ENCODE data around the gene PLXND1. TPM values are rescaled to one million over a fixed set of nuclear protein-coding genes. Genes with fewer than 3 reads are reported as not detected.

PLXND1 gene
- total RNA-seq, 1 experiment from 2014 or later: 26.3 TPM

- Mint-ChIP-seq H3K4me3 (ENCODE audit: unreplicated experiment) (no peak overlapping the region), H3K4me1 (ENCODE audit: low read depth, unreplicated experiment) (peaks cover 11% of the 10 kb centered on the region), H3K9me3 (ENCODE audit: unreplicated experiment) (no peaks in the 10 kb centered on the region), H3K27me3 (ENCODE audit: insufficient read depth, unreplicated experiment) (no peaks in the 10 kb centered on the region), H3K36me3 (ENCODE audit: insufficient read depth, unreplicated experiment) (no peaks in the 10 kb centered on the region), H3K27ac (ENCODE audit: unreplicated experiment) (no peak overlapping the region)
- H3K27me3 ChIP-seq (replicated peaks; ENCODE audit: control insufficient read depth, insufficient read depth, low read length): no peaks in the 10 kb centered on the region
- H3K9me3 ChIP-seq: no peaks in the 10 kb centered on the region
- TF ChIP-seq CTCF (IDR thresholded peaks at IDR 0.05; ENCODE audit: insufficient read depth in 1 of 2, low read depth in 1 of 2, low read length in 1 of 2, severe bottlenecking in 1 of 2, unreplicated experiment in 1 of 2): no peak
- BruUV-seq (replicated peaks): no TSS peak
- no peak overlapping the region for H3K4me3 ChIP-seq (ENCODE audit: low read depth, low read length)
- H3K4me1 ChIP-seq: peaks cover 22% of the 10 kb centered on the region
- intact Hi-C loops (cut with micrococcal nuclease; ENCODE audit: unreplicated experiment): no loop called here
- H3K36me3 ChIP-seq (ENCODE audit: control insufficient read depth, insufficient read depth, low read length): no peaks in the 10 kb centered on the region
- ChIA-PET CTCF (interaction anchor here (0.7 to 1.5 kb wide), 2 partner anchors 45 to 54 kb away, joined by 3 to 4 read pairs; no protein-coding TSS in a partner anchor), POLR2A (no interaction called here)
- DNase-seq: peak in 1 of 2 experiments; percentile 29
Measured at GRCh38 chr3:129535075-129535474, 71.4 kb downstream of the PLXND1 start.

- Mint-ChIP-seq H3K4me3 (ENCODE audit: unreplicated experiment) (no peak overlapping the region), H3K4me1 (ENCODE audit: low read depth, unreplicated experiment) (peaks cover 11% of the 10 kb centered on the region), H3K27ac (ENCODE audit: unreplicated experiment) (peak overlapping the region; percentile 53), H3K27me3 (ENCODE audit: insufficient read depth, unreplicated experiment) (no peaks in the 10 kb centered on the region), H3K9me3 (ENCODE audit: unreplicated experiment) (no peaks in the 10 kb centered on the region), H3K36me3 (ENCODE audit: insufficient read depth, unreplicated experiment) (no peaks in the 10 kb centered on the region)
- Histone ChIP-seq H3K36me3 (ENCODE audit: control insufficient read depth, insufficient read depth, low read length) (no peaks in the 10 kb centered on the region), H3K4me3 (ENCODE audit: low read depth, low read length) (no peak overlapping the region), H3K9me3 (no peaks in the 10 kb centered on the region), H3K4me1 (peaks cover 24% of the 10 kb centered on the region), H3K27me3 (replicated peaks; ENCODE audit: control insufficient read depth, insufficient read depth, low read length) (no peaks in the 10 kb centered on the region)
- CTCF ChIA-PET: interaction anchor here (1.5 kb wide), 1 partner anchor 44 kb away, joined by 3 read pairs; no protein-coding TSS in a partner anchor
- peak in 1 of 2 experiments; percentile 19 for DNase-seq
- intact Hi-C loops (cut with micrococcal nuclease; ENCODE audit: unreplicated experiment): no loop called here
- POLR2A ChIA-PET: no interaction called here
- TF ChIP-seq CTCF (IDR thresholded peaks at IDR 0.05; ENCODE audit: insufficient read depth in 1 of 2, low read depth in 1 of 2, low read length in 1 of 2, severe bottlenecking in 1 of 2, unreplicated experiment in 1 of 2): no peak
- no TSS peak for BruUV-seq (replicated peaks)
Measured at GRCh38 chr3:129534428-129535027, 71.9 kb downstream of the PLXND1 start.

- no TSS peak for BruUV-seq (replicated peaks)
- CTCF ChIA-PET: no interaction called here
- H3K4me1 Mint-ChIP-seq (ENCODE audit: low read depth, unreplicated experiment): peaks cover 11% of the 10 kb centered on the region
- Histone ChIP-seq H3K27me3 (replicated peaks; ENCODE audit: control insufficient read depth, insufficient read depth, low read length) (no peaks in the 10 kb centered on the region), H3K4me1 (peaks cover 24% of the 10 kb centered on the region), H3K4me3 (ENCODE audit: low read depth, low read length) (no peak overlapping the region), H3K9me3 (no peaks in the 10 kb centered on the region), H3K36me3 (ENCODE audit: control insufficient read depth, insufficient read depth, low read length) (no peaks in the 10 kb centered on the region)
- no peak for DNase-seq
- no peaks in the 10 kb centered on the region for H3K36me3 Mint-ChIP-seq (ENCODE audit: insufficient read depth, unreplicated experiment)
- no peak for TF ChIP-seq CTCF (IDR thresholded peaks at IDR 0.05; ENCODE audit: insufficient read depth in 1 of 2, low read depth in 1 of 2, low read length in 1 of 2, severe bottlenecking in 1 of 2, unreplicated experiment in 1 of 2)
- H3K27ac Mint-ChIP-seq (ENCODE audit: unreplicated experiment): no peak overlapping the region
- POLR2A ChIA-PET: no interaction called here
- H3K27me3 Mint-ChIP-seq (ENCODE audit: insufficient read depth, unreplicated experiment): no peaks in the 10 kb centered on the region
- no peak overlapping the region for H3K4me3 Mint-ChIP-seq (ENCODE audit: unreplicated experiment)
- no peaks in the 10 kb centered on the region for H3K9me3 Mint-ChIP-seq (ENCODE audit: unreplicated experiment)
- intact Hi-C loops (cut with micrococcal nuclease; ENCODE audit: unreplicated experiment): no loop called here
Measured at GRCh38 chr3:129533406-129533805, 73.1 kb downstream of the PLXND1 start.

All from Caco-2 (cell line).